ENCODE measurements around the gene NCBP1. TPM values are rescaled to one million over a fixed set of nuclear protein-coding genes. Genes with fewer than 3 reads are reported as not detected.
"Not testable (repeated sequence)": the region's sequence is repeated elsewhere in the genome, so short reads cannot be mapped to it uniquely, and the experiment has no call there.

NCBP1 gene
- total RNA-seq, 2 experiments from 2014 or later = 50.7 to 53.5 TPM

- H3K4me1 Mint-ChIP-seq (ENCODE audit: low read depth) = peaks cover 62% of the 10 kb centered on the region
- peak overlapping the region; percentile 83 for H3K4me3 ChIP-seq (ENCODE audit: low read length)
- peaks cover 26% of the 10 kb centered on the region for H3K4me1 ChIP-seq (ENCODE audit: insufficient read depth, low read length)
- peak overlapping the region; percentile 87 for H3K4me3 Mint-ChIP-seq
- H3K27me3 Mint-ChIP-seq = peaks cover 4% of the 10 kb centered on the region
- TF ChIP-seq CTCF (IDR thresholded peaks at IDR 0.05) = no peak
- ATAC-seq (ENCODE audit: poor library complexity) = no peak
- ChIA-PET POLR2A (interaction anchor here (0.9 to 3.4 kb wide), 10 partner anchors 8 to 559 kb away, joined by 3 to 50 read pairs (median 10); partner anchors contain the start of genes ANP32B, NCBP1, TBC1D2 and TRMO), CTCF (no interaction called here)
- H3K9me3 ChIP-seq (ENCODE audit: control insufficient read depth in 1 of 2, insufficient read depth in 1 of 2, low read length in 2 of 2) = no peaks in the 10 kb centered on the region
- H3K27me3 ChIP-seq (ENCODE audit: control insufficient read depth in 1 of 2, insufficient read depth in 2 of 2, low read length in 2 of 2) = no peaks in the 10 kb centered on the region
- intact Hi-C loops (cut with DNase I, micrococcal nuclease) = loop anchor here (5.0 kb wide), 5 partner anchors 66 to 559 kb away; partner anchors contain the start of genes NCBP1 (in 1 of the 2), TBC1D2 (in 1 of the 2), TDRD7 (in 1 of the 2) and TSTD2 (in 1 of the 2)
- no peaks in the 10 kb centered on the region for H3K9me3 Mint-ChIP-seq
- peaks cover 4% of the 10 kb centered on the region for H3K36me3 ChIP-seq (ENCODE audit: insufficient read depth, low read length)
- peaks cover 18% of the 10 kb centered on the region for H3K36me3 Mint-ChIP-seq (ENCODE audit: low read depth)
- H3K27ac Mint-ChIP-seq = peak overlapping the region; percentile 86
- peak overlapping the region; percentile 80 to 81 for H3K27ac ChIP-seq (ENCODE audit: low read depth in 1 of 2, low read length in 2 of 2)
- DNase-seq = no peak
Measured at GRCh38 chr9:97697837-97698236, 64.2 kb downstream of the NCBP1 start.

GRCh38 chr9:97698865-97699264 is 65.2 kb downstream of the NCBP1 start:
- no peak for TF ChIP-seq CTCF (IDR thresholded peaks at IDR 0.05)

GRCh38 chr9:97699281-97699680 is 65.7 kb downstream of the NCBP1 start:
- not testable (repeated sequence) for H3K27ac Mint-ChIP-seq
- POLR2A ChIA-PET = interaction anchor here (0.6 to 0.9 kb wide), 2 partner anchors 358 to 558 kb away, joined by 3 to 4 read pairs; partner anchors contain the start of gene NANS
- peak overlapping the region; percentile 50 for H3K4me3 Mint-ChIP-seq

More at GRCh38 chr9:97698865-97699264, 65.2 kb downstream of the NCBP1 start:
- H3K4me3 Mint-ChIP-seq = no peak overlapping the region
- Histone ChIP-seq H3K36me3 (ENCODE audit: insufficient read depth, low read length) (no peaks in the 10 kb centered on the region), H3K4me1 (ENCODE audit: insufficient read depth, low read length) (peaks cover 30% of the 10 kb centered on the region), H3K4me3 (ENCODE audit: low read length) (no peak overlapping the region), H3K9me3 (ENCODE audit: control insufficient read depth in 1 of 2, insufficient read depth in 1 of 2, low read length in 2 of 2) (no peaks in the 10 kb centered on the region), H3K27ac (ENCODE audit: low read depth in 1 of 2, low read length in 2 of 2) (no peak overlapping the region), H3K27me3 (ENCODE audit: control insufficient read depth in 1 of 2, insufficient read depth in 2 of 2, low read length in 2 of 2) (no peaks in the 10 kb centered on the region)
- ChIA-PET POLR2A (interaction anchor here (0.9 to 3.4 kb wide), 5 partner anchors 66 to 358 kb away, joined by 3 to 50 read pairs (median 3); partner anchors contain the start of genes NANS, NCBP1, TRMO and TSTD2), CTCF (no interaction called here)
- no peaks in the 10 kb centered on the region for H3K9me3 Mint-ChIP-seq
- peaks cover 8% of the 10 kb centered on the region for H3K36me3 Mint-ChIP-seq (ENCODE audit: low read depth)
- ATAC-seq (ENCODE audit: poor library complexity) = no peak
- H3K27ac Mint-ChIP-seq = no peak overlapping the region
- DNase-seq = peak in 1 of 14 experiments; percentile 25
- H3K4me1 Mint-ChIP-seq (ENCODE audit: low read depth) = peaks cover 52% of the 10 kb centered on the region
- peaks cover 4% of the 10 kb centered on the region for H3K27me3 Mint-ChIP-seq
- intact Hi-C loops (cut with DNase I, micrococcal nuclease) = loop anchor here (5.0 kb wide), 5 partner anchors 67 to 558 kb away; partner anchors contain the start of genes NCBP1 (in 1 of the 2), TBC1D2 (in 1 of the 2), TDRD7 (in 1 of the 2) and TSTD2 (in 1 of the 2)

GRCh38 chr9:97699824-97700223 is 66.2 kb downstream of the NCBP1 start:
- H3K27me3 ChIP-seq (ENCODE audit: control insufficient read depth in 1 of 2, insufficient read depth in 2 of 2, low read length in 2 of 2); H3K36me3 Mint-ChIP-seq (ENCODE audit: low read depth); CTCF ChIA-PET; H3K27ac Mint-ChIP-seq; H3K27me3 Mint-ChIP-seq; DNase-seq; H3K9me3 Mint-ChIP-seq; H3K27ac ChIP-seq (ENCODE audit: low read depth in 1 of 2, low read length in 2 of 2); ATAC-seq (ENCODE audit: poor library complexity); H3K36me3 ChIP-seq (ENCODE audit: insufficient read depth, low read length); H3K4me3 ChIP-seq (ENCODE audit: low read length); H3K9me3 ChIP-seq (ENCODE audit: control insufficient read depth in 1 of 2, insufficient read depth in 1 of 2, low read length in 2 of 2): not testable (repeated sequence)
- peaks cover 36% of the 10 kb centered on the region for H3K4me1 ChIP-seq (ENCODE audit: insufficient read depth, low read length)
- peak overlapping the region; percentile 50 for H3K4me3 Mint-ChIP-seq
- POLR2A ChIA-PET = interaction anchor here (0.6 to 0.8 kb wide), 2 partner anchors 67 to 557 kb away, joined by 3 to 4 read pairs; partner anchors contain the start of genes NCBP1 and TSTD2
- intact Hi-C loops (cut with DNase I, micrococcal nuclease) = loop anchor here (5.0 to 10.0 kb wide), 7 partner anchors 68 to 1095 kb away; partner anchors contain the start of genes ANKS6 (in 1 of the 2), NCBP1 (in 1 of the 2), TBC1D2 (in 1 of the 2) and TDRD7 (in 1 of the 2)
- H3K4me1 Mint-ChIP-seq (ENCODE audit: low read depth) = peaks cover 42% of the 10 kb centered on the region

More at GRCh38 chr9:97699281-97699680, 65.7 kb downstream of the NCBP1 start:
- H3K36me3 ChIP-seq (ENCODE audit: insufficient read depth, low read length); H3K9me3 ChIP-seq (ENCODE audit: control insufficient read depth in 1 of 2, insufficient read depth in 1 of 2, low read length in 2 of 2); H3K27ac ChIP-seq (ENCODE audit: low read depth in 1 of 2, low read length in 2 of 2); H3K27me3 ChIP-seq (ENCODE audit: control insufficient read depth in 1 of 2, insufficient read depth in 2 of 2, low read length in 2 of 2); H3K4me3 ChIP-seq (ENCODE audit: low read length); H3K27me3 Mint-ChIP-seq; DNase-seq; ATAC-seq (ENCODE audit: poor library complexity); CTCF ChIA-PET; H3K9me3 Mint-ChIP-seq; H3K36me3 Mint-ChIP-seq (ENCODE audit: low read depth): not testable (repeated sequence)
- peaks cover 31% of the 10 kb centered on the region for H3K4me1 ChIP-seq (ENCODE audit: insufficient read depth, low read length)
- intact Hi-C loops (cut with DNase I, micrococcal nuclease) = loop anchor here (5.0 kb wide), 5 partner anchors 67 to 558 kb away; partner anchors contain the start of genes NCBP1 (in 1 of the 2), TBC1D2 (in 1 of the 2), TDRD7 (in 1 of the 2) and TSTD2 (in 1 of the 2)
- peaks cover 48% of the 10 kb centered on the region for H3K4me1 Mint-ChIP-seq (ENCODE audit: low read depth)
